Endometrium (tissue), 2 donors: Measurements from ENCODE around the gene GPER1.
"Not testable (repeated sequence)": the region's sequence is repeated elsewhere in the genome, so short reads cannot be mapped to it uniquely, and the experiment has no call there.

Source experiments
- FAIRE-seq: peaks from 2 replicates; lab custom pipeline; 2012; peaks lifted over from hg19 to GRCh38; lab: Jason Lieb, UNC
- donor health status: control.
- donor health status: control.

The GPER1 gene

GRCh38 chr7:1087952-1088920 lies at the start of gene GPER1:
TSS of gene GPER1 (plus strand) at chr7:1088113. CDS start at chr7:1091729, 3,616 bp downstream.
- FAIRE-seq: no peak

GRCh38 chr7:1040233-1040632 lies 47.7 kb upstream of the GPER1 start:
- FAIRE-seq: not testable (repeated sequence)

GRCh38 chr7:1040790-1041189 lies 47.1 kb upstream of the GPER1 start:
- peak; percentile 90 for FAIRE-seq

GRCh38 chr7:1041551-1042491 lies 46.1 kb upstream of the GPER1 start:
- FAIRE-seq: no peak

GRCh38 chr7:1042492-1042833 lies 45.5 kb upstream of the GPER1 start:
- FAIRE-seq: no peak

GRCh38 chr7:1043552-1044188 lies 44.2 kb upstream of the GPER1 start:
- no peak for FAIRE-seq

GRCh38 chr7:1044189-1045068 lies 43.5 kb upstream of the GPER1 start, which contains the start of gene GPR146:
TSS of gene GPR146 (plus strand) at chr7:1044546. CDS start at chr7:1057516, 12,970 bp downstream.
- FAIRE-seq: no peak

GRCh38 chr7:1045069-1046063 lies 42.5 kb upstream of the GPER1 start:
- no peak for FAIRE-seq

GRCh38 chr7:1046722-1047679 lies 40.9 kb upstream of the GPER1 start:
- no peak for FAIRE-seq

- no peak for FAIRE-seq
Observed at GRCh38 chr7:1049006-1049741, 38.7 kb upstream of the GPER1 start.

GRCh38 chr7:1049801-1050200 lies 38.1 kb upstream of the GPER1 start:
- FAIRE-seq: no peak

- FAIRE-seq: no peak
Observed at GRCh38 chr7:1050254-1050906, 37.5 kb upstream of the GPER1 start.

GRCh38 chr7:1050956-1051690 lies 36.8 kb upstream of the GPER1 start:
- FAIRE-seq: no peak

- FAIRE-seq: no peak
Observed at GRCh38 chr7:1052031-1052818, 35.7 kb upstream of the GPER1 start.

GRCh38 chr7:1053002-1053411 lies 34.9 kb upstream of the GPER1 start:
- FAIRE-seq: no peak

GRCh38 chr7:1053816-1054370 lies 34.0 kb upstream of the GPER1 start:
- FAIRE-seq: no peak
